HG03097 (cell line): Measurements from ENCODE around the gene CPNE7.
"Not testable (repeated sequence)": the region's sequence is repeated elsewhere in the genome, so short reads cannot be mapped to it uniquely, and the experiment has no call there.

Experiments used
- ATAC-seq: cut with Tn5 transposase; IDR thresholded peaks from one replicate; pipeline ENCODE4 v1.9.1; 2021; ENCODE audit not compliant: unreplicated experiment, low FRiP score

CPNE7 gene

GRCh38 chr16:89582614-89583196 lies 7.1 kb downstream of the CPNE7 start:
- no peak for ATAC-seq

- no peak for ATAC-seq
These were observed 7.8 kb downstream of the CPNE7 start for GRCh38 chr16:89583197-89583894.

- ATAC-seq, result no peak
These were observed 8.5 kb downstream of the CPNE7 start for GRCh38 chr16:89583895-89584644.

- ATAC-seq, result no peak
These were observed 9.4 kb downstream of the CPNE7 start for GRCh38 chr16:89584768-89585549.

- ATAC-seq, result no peak
These were observed 10.7 kb downstream of the CPNE7 start for GRCh38 chr16:89586218-89586617.

GRCh38 chr16:89586853-89587252 lies 11.3 kb downstream of the CPNE7 start:
- ATAC-seq, result no peak

GRCh38 chr16:89587676-89588075 lies 12.1 kb downstream of the CPNE7 start:
- not testable (repeated sequence) for ATAC-seq

- no peak for ATAC-seq
These were observed 13.0 kb downstream of the CPNE7 start for GRCh38 chr16:89588413-89589109.

GRCh38 chr16:89589241-89589926 lies 13.8 kb downstream of the CPNE7 start:
- ATAC-seq, result no peak

- no peak for ATAC-seq
These were observed 18.3 kb downstream of the CPNE7 start for GRCh38 chr16:89593841-89594240.

GRCh38 chr16:89595330-89596060 lies 19.9 kb downstream of the CPNE7 start:
- no peak for ATAC-seq

GRCh38 chr16:89596061-89596689 lies 20.6 kb downstream of the CPNE7 start:
- ATAC-seq, result no peak

- ATAC-seq, result no peak
These were observed 21.5 kb downstream of the CPNE7 start for GRCh38 chr16:89596957-89597649.

- no peak for ATAC-seq
These were observed 22.6 kb downstream of the CPNE7 start for GRCh38 chr16:89598199-89598598.

- ATAC-seq, result no peak
These were observed 23.9 kb downstream of the CPNE7 start for GRCh38 chr16:89599451-89599858.

GRCh38 chr16:89599902-89600301 lies 24.3 kb downstream of the CPNE7 start:
- ATAC-seq, result no peak

- ATAC-seq, result no peak
These were observed 24.9 kb downstream of the CPNE7 start for GRCh38 chr16:89600427-89600826.

GRCh38 chr16:89600956-89601355 lies 25.4 kb downstream of the CPNE7 start:
- ATAC-seq, result no peak
